Tibial nerve (tissue), 4 donors: Measurements from ENCODE around the gene ANAPC10.

Source experiments
- EP300 ChIP-seq, 2 donors: sonication (generic); formaldehyde crosslinking; IDR thresholded peaks; one replicate each; pipeline ENCODE4 v1.6.1; 2017; ENCODE audit warnings: antibody characterized with exemption in 2 of 2, mild to moderate bottlenecking in 1 of 2
- TF ChIP-seq, protein P1 (sequence below), 5 experiments: fragments of 200-600 bp in 3 of 5; fragments of 450-650 bp in 2 of 5; sonication (generic) in 3 of 5; IDR thresholded peaks; one replicate each; pipeline ENCODE4 v1.5.1; 2016 to 2019; ENCODE audit warnings: antibody characterized with exemption in 5 of 5, mild to moderate bottlenecking in 3 of 5, moderate library complexity in 2 of 5

DNA sequence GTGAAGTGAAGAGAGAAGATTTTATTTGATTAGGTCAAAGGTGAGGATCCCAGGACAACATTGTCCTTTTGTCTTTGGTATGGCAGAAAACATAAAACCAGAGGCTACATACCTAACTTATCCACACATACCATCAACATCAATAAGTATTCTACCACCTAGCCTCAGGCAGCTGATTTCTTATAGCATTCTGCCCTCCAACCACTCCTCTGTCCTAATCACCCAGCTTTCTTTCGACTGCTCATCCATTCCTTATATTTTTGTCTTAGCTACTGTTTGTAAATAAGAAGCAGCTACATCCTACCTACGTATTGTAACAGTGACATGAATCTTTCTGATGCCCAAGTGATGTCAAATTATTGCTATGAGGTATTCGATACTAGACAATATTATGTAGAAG lies 129.4 kb downstream of the ANAPC10 start:
- TF ChIP-seq, protein P1, sequence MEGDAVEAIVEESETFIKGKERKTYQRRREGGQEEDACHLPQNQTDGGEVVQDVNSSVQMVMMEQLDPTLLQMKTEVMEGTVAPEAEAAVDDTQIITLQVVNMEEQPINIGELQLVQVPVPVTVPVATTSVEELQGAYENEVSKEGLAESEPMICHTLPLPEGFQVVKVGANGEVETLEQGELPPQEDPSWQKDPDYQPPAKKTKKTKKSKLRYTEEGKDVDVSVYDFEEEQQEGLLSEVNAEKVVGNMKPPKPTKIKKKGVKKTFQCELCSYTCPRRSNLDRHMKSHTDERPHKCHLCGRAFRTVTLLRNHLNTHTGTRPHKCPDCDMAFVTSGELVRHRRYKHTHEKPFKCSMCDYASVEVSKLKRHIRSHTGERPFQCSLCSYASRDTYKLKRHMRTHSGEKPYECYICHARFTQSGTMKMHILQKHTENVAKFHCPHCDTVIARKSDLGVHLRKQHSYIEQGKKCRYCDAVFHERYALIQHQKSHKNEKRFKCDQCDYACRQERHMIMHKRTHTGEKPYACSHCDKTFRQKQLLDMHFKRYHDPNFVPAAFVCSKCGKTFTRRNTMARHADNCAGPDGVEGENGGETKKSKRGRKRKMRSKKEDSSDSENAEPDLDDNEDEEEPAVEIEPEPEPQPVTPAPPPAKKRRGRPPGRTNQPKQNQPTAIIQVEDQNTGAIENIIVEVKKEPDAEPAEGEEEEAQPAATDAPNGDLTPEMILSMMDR (IDR thresholded peaks at IDR 0.05) = no peak
- TF ChIP-seq EP300 (IDR thresholded peaks at IDR 0.05) = no peak
